ENCODE measurements around the gene HRNR.

HRNR gene

DNA sequence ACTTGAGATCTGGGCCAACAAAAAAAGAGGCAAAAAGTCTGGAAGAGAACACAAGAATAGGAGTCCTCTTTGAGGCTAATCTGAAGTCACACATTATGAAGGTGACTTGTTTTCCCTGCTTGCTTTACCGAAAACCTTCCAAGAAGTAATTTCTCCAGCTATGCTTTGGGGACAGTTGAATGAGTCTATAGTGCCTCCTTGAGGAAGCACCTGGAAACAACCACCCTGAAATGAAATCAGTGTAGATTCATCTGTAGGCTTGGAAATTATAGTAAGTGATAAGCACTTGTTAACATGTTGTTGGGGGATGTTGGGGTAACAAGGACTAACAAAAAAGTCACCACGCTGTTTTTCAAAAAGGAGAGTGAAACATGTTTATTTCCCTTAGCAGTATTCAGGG, 41.6 kb downstream of the HRNR start:
- TF ChIP-seq, protein P1, sequence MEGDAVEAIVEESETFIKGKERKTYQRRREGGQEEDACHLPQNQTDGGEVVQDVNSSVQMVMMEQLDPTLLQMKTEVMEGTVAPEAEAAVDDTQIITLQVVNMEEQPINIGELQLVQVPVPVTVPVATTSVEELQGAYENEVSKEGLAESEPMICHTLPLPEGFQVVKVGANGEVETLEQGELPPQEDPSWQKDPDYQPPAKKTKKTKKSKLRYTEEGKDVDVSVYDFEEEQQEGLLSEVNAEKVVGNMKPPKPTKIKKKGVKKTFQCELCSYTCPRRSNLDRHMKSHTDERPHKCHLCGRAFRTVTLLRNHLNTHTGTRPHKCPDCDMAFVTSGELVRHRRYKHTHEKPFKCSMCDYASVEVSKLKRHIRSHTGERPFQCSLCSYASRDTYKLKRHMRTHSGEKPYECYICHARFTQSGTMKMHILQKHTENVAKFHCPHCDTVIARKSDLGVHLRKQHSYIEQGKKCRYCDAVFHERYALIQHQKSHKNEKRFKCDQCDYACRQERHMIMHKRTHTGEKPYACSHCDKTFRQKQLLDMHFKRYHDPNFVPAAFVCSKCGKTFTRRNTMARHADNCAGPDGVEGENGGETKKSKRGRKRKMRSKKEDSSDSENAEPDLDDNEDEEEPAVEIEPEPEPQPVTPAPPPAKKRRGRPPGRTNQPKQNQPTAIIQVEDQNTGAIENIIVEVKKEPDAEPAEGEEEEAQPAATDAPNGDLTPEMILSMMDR (IDR thresholded peaks at IDR 0.05; ENCODE audit: poor library complexity, severe bottlenecking) = peak; percentile 55
- no peaks in the 10 kb centered on the region for H3K9me3 ChIP-seq (ENCODE audit: severe bottlenecking)
- no peak overlapping the region for H3K4me3 ChIP-seq (ENCODE audit: severe bottlenecking)
- no peaks in the 10 kb centered on the region for H3K27me3 ChIP-seq (ENCODE audit: insufficient read depth, poor library complexity, severe bottlenecking)
- peak overlapping the region; percentile 88 for H3K27ac ChIP-seq (ENCODE audit: poor library complexity, severe bottlenecking)
- no peak for DNase-seq (ENCODE audit: low spot score)
- peaks cover 39% of the 10 kb centered on the region for H3K4me1 ChIP-seq (ENCODE audit: insufficient read depth, poor library complexity, severe bottlenecking)
- H3K36me3 ChIP-seq (ENCODE audit: low read depth) = no peaks in the 10 kb centered on the region
- no peak for ATAC-seq (ENCODE audit: low read depth)

DNA sequence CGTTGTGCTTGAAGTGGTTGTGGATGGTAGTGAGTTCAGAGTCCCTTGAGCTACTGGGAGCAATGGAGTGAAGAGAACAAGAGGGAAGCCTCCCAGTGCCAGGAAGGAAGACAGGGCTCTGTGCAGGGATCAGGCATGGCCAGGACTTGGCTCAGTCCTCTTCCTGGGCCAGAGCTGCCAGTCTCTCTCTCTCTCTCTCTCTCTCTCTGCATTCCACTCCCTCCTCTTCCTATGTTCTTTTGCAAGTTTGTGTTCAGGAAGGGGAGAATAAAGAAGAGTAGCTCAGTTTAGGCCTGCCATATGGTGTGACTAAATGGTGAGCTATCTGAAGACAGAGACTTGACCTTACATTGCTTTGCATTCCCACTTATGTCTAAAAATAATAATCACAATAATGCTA, 44.4 kb downstream of the HRNR start:
- TF ChIP-seq, protein P1 (IDR thresholded peaks at IDR 0.05; ENCODE audit: poor library complexity, severe bottlenecking) = no peak

DNA sequence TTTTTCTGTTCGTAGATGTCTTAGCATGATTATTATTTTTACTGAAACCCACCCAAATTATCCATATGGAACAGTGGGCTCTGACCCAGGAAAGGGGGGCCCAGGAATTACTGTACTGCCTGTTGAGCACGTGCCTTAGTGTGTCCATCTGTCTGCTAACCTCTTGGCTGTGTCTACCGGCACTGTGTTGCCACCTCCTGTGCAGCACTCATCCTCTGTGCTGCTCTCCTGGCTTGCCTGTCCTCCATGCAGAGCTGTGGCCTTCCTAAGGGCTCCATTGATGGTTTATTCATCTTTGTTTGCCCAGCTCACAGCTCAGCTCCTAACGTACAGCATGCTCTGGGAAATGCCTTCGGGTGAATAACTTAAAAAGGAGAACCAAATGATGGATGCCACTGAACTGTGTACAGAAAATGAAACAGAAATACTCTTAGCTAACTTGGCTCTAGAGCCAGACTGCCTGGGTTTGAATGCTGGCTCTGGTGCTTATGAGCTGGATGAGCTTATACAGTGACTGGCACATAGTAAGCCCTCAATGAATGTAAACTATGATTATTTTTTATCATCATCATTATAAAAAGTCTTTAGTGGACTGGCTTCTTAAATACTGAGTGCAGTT, 53.6 kb downstream of the HRNR start:
- Histone ChIP-seq H3K27me3 (ENCODE audit: insufficient read depth, poor library complexity, severe bottlenecking) (no peaks in the 10 kb centered on the region), H3K27ac (ENCODE audit: poor library complexity, severe bottlenecking) (no peak overlapping the region), H3K9me3 (ENCODE audit: severe bottlenecking) (no peaks in the 10 kb centered on the region), H3K4me1 (ENCODE audit: insufficient read depth, poor library complexity, severe bottlenecking) (peaks cover 20% of the 10 kb centered on the region), H3K36me3 (ENCODE audit: low read depth) (no peaks in the 10 kb centered on the region), H3K4me3 (ENCODE audit: severe bottlenecking) (no peak overlapping the region)
- ATAC-seq (ENCODE audit: low read depth) (no peak), DNase-seq (ENCODE audit: low spot score) (no peak)
- TF ChIP-seq, protein P1 (IDR thresholded peaks at IDR 0.05; ENCODE audit: poor library complexity, severe bottlenecking) = no peak

More for the DNA sequence above, 44.4 kb downstream of the HRNR start:
- no peaks in the 10 kb centered on the region for H3K27me3 ChIP-seq (ENCODE audit: insufficient read depth, poor library complexity, severe bottlenecking)
- DNase-seq (ENCODE audit: low spot score) = no peak
- H3K4me1 ChIP-seq (ENCODE audit: insufficient read depth, poor library complexity, severe bottlenecking) = peaks cover 28% of the 10 kb centered on the region
- H3K9me3 ChIP-seq (ENCODE audit: severe bottlenecking) = no peaks in the 10 kb centered on the region
- H3K27ac ChIP-seq (ENCODE audit: poor library complexity, severe bottlenecking) = peak overlapping the region; percentile 10
- H3K36me3 ChIP-seq (ENCODE audit: low read depth) = no peaks in the 10 kb centered on the region
- H3K4me3 ChIP-seq (ENCODE audit: severe bottlenecking) = no peak overlapping the region
- peak; percentile 17; the same call in 2 of the 3 replicates for ATAC-seq (ENCODE audit: low read depth)

DNA sequence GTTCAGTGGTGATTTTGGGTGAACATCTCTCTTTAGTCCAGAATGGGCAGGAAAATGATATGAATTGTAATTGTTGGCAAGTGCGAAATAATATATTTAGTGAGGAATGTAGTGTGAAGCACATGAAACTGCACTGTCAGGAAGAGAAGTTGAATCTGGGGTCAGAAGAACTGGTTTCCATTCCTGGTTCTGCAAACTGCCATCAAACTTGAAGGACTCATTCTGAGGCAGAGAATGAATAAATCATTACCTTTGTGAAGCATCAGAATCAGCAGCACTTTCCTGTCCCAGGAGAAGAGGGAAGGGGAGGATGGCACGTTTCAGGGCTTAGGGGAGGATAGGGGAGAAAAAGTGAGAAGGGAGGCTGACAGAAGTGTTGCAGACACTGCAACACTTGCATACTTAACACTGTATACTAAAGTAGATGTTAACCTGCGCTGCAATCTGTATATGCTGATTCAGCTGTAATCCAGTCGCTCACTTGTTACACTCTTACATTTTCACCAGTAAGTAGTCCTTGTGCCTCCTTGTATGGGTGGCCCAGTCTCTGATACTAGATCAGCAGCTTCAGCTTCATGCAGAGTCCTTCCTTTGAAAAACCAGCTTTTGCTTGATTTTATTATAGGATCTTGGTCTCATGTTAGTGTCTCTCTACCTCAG, 54.5 kb downstream of the HRNR start:
- Histone ChIP-seq H3K36me3 (ENCODE audit: low read depth) (no peaks in the 10 kb centered on the region), H3K4me3 (ENCODE audit: severe bottlenecking) (no peak overlapping the region), H3K9me3 (ENCODE audit: severe bottlenecking) (no peaks in the 10 kb centered on the region), H3K27ac (ENCODE audit: poor library complexity, severe bottlenecking) (no peak overlapping the region), H3K4me1 (ENCODE audit: insufficient read depth, poor library complexity, severe bottlenecking) (peaks cover 28% of the 10 kb centered on the region), H3K27me3 (ENCODE audit: insufficient read depth, poor library complexity, severe bottlenecking) (no peaks in the 10 kb centered on the region)
- ATAC-seq (ENCODE audit: low read depth) (no peak), DNase-seq (ENCODE audit: low spot score) (no peak)
- TF ChIP-seq, protein P1 (IDR thresholded peaks at IDR 0.05; ENCODE audit: poor library complexity, severe bottlenecking) = no peak

DNA sequence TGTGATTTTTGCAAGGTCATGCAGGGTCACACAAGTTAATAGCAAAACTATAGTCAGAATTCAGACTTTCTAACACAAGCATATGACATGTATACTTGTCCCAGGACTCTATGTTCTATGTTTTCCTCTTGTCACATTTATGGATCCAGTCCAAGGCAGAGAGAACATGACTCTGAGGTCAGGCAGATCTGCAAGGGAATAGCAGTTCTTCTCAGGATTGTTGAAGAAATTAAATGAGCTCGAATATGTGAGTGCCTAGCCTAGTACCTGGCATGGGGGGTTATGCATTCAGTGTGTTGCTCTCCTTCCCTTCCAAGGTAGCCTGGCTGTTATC, 55.5 kb downstream of the HRNR start:
- peaks cover 33% of the 10 kb centered on the region for H3K4me1 ChIP-seq (ENCODE audit: insufficient read depth, poor library complexity, severe bottlenecking)
- peak overlapping the region; percentile 53 for H3K27ac ChIP-seq (ENCODE audit: poor library complexity, severe bottlenecking)
- DNase-seq (ENCODE audit: low spot score) (no peak), ATAC-seq (ENCODE audit: low read depth) (no peak)
- TF ChIP-seq, protein P1 (IDR thresholded peaks at IDR 0.05; ENCODE audit: poor library complexity, severe bottlenecking) = no peak
- H3K4me3 ChIP-seq (ENCODE audit: severe bottlenecking) = no peak overlapping the region
- H3K36me3 ChIP-seq (ENCODE audit: low read depth) = no peaks in the 10 kb centered on the region
- H3K9me3 ChIP-seq (ENCODE audit: severe bottlenecking) = no peaks in the 10 kb centered on the region
- no peaks in the 10 kb centered on the region for H3K27me3 ChIP-seq (ENCODE audit: insufficient read depth, poor library complexity, severe bottlenecking)
